T-helper 22 cell (primary cell): ENCODE results near the gene GLTPD2.

Experiments used
- DNase-seq: peaks from one replicate; pipeline ENCODE4 v3.0.0-alpha.2; 2020; ENCODE audit warnings: low read depth

GLTPD2 gene

GRCh38 chr17:4771519-4772234, 17.1 kb upstream of the GLTPD2 start, which contains the start of gene TM4SF5:
TSS of gene TM4SF5 (plus strand) at chr17:4771886. CDS start at chr17:4771923, 37 bp downstream.
- DNase-seq: no peak

DNA sequence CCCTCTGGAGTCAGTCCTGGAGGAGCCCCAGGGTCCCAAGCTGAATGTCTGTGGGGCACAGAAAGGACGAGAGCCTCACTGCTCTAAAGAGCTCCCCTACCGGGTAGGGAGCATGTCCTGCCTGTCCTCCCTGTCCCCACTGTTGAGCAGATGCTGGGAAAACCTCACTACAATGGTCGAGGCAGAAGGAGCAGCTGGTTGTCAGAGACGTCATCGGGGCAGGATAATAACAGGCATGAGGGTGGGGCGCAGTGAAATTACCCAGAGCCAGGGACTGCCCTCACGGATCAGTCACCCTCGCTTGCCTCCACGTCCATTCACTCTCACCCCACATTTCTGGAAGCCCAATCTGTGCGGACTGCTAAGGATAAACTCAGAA, 16.5 kb upstream of the GLTPD2 start:
- no peak for DNase-seq

DNA sequence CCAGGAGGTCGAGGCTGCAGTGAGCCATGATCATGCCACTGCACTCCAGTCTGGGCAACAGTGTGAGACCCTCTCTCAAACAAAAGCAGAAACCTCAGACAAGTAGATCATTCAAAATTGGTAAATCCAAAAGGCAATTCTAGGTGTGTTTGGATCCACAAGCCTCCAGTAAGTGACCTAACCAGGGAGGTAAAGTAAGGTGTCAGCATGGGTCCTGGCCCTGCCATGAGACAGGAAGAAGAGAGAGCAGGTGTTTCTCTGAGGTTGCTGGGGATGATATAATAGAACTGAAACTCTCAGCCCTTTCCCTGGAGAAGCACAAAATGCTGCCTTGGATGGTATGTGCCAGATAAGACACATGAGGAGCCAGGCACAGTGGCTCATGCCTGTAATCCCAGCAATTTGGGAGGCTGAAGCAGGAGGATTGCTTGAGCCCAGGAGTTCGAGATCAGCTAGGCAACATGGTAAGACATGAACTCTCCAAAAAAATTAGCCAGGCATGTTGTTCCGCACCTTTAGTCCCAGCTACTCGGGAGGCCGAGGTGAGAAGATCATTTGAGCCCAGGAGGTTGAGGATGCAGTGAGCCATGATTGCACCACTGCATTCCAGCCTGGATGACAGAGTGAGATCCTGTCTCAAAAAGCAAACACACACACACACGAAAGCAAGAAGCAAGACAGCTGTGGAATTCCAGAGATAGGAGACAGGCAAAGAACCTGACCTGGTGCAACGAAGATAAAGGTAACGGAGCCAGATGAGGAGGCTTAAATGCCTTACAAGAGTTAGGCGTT, 10.6 kb upstream of the GLTPD2 start:
- no peak for DNase-seq

GRCh38 chr17:4780325-4780955, 8.3 kb upstream of the GLTPD2 start:
- DNase-seq: no peak

DNA sequence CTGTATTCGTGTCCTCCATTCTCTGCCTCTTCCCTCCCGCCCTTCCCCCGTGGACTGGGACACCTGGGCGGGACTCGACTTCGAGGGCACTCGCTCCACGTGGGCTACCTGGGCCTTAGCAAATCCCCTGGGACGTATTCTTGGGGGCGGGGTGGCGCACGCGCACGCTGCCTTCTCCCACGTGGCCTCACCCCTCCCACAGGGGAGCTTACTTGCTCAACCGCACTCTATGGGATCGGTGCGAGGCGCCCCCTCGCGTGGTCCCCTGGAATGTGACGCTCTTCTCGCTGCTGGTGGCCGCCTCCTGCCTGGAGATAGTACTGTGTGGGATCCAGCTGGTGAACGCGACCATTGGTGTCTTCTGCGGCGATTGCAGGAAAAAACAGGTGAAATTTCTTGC, 6.1 kb upstream of the GLTPD2 start:
- no peak for DNase-seq

- DNase-seq: no peak
Observed at GRCh38 chr17:4785311-4786105, 3.3 kb upstream of the GLTPD2 start.

DNA sequence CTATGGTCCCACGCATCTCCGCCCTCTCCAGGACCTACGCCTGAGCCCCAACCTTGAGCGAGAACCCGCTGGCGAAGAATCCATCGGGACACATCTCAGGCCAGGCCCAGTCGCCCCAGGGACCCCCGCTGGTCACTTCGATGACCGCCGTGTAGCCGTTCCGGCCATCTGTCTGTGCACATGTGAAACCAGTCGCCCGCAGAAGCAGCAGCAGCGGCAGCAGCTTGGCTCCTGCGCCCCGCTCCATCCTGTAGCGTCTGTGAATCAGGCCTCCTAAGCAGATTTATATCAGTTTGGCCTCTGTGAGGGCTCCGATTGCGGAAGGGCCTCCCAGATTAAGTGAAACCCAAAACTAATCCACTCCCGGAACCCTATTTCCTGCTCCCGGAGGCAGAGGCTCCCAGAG, 2.7 kb upstream of the GLTPD2 start, which contains the start of gene VMO1:
Gene VMO1, minus strand, starts transcription at position 259 of the 406 bp plus-strand sequence. Its CDS starts 12 bp downstream, at position 247.
- DNase-seq: no peak

DNA sequence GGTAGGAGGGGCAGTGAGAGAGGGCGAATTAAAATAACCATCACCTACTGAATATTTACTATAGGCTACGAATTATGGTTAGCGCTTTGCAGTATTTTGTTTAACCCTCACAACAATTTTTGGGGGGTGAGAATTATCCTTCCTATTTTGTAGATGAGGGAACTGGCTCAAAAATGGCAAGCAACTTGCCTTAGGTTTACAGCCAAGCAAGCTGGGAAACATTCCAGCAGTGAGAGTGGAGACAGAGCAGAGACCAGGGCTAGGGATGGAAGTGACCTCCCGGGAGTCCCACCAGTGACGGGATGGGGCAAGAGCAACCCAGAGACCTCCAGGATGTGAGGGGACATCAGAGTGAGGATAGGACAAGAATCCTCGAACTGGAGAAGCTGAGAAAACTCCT, 2.2 kb upstream of the GLTPD2 start:
- DNase-seq: no peak

- no peak for DNase-seq
Observed at GRCh38 chr17:4788159-4788806, 481 bp upstream of the GLTPD2 start.

DNA sequence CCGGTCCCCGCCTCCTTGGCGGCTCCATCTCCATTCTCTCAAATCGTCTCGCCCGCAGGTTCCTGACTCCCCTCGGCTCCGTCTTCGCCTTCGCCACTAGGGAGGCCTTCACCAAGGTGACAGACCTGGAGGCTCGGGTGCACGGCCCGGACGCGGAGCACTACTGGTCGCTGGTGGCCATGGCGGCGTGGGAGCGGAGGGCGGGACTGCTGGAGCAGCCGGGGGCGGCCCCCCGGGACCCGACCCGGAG, 862 bp downstream of the GLTPD2 start:
- DNase-seq: no peak

DNA sequence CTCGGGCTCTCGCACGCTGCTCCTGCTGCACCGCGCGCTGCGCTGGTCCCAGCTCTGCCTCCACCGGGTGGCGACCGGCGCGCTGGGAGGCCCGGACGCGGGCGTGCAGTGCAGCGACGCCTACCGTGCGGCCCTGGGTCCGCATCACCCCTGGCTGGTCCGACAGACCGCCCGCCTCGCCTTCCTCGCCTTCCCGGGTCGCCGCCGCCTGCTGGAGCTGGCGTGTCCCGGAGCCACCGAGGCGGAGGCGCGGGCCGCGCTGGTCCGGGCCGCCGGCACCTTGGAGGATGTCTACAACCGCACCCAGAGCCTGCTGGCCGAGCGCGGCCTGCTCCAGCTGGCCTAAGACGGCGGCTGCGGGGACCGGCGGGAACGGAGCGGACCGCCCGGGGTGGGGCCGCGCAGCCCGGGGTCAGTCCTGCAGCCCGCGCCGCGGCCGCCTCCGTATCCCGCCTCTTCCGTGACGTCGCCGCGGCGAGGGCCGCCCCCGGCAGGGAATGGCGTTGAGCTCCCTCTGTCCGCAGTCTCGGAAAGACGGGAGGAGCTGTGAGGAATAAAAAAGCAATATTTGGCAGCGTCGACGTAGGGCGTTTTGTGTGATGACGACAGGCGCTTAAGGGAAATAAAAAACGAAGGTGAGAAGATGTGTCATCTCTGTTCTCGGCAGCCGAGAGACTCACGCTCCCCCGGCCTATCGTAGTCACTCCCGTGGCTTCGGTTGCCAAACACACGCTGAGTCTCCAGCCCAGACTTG, 1.4 kb downstream of the GLTPD2 start:
- peak; percentile 61 for DNase-seq

- DNase-seq: no peak
Observed at GRCh38 chr17:4790705-4791088, 1.9 kb downstream of the GLTPD2 start.

DNA sequence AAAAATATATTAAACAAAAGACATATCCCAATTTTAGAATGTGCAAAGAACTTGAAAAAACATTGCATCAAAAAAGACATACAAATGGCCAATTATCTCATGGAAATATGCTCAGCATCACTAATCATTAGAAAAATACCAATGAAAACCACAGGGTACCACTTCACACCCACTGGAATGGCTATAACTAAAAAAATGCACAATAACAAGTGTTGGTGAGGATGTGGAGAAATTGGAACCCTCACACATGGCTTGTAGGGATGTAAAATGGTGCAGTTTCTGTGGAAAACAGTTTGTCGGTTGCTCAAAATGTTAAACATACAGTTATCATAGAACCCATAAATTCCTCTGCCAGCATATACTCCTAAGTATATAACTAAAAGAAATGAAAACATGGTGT, 6.4 kb downstream of the GLTPD2 start:
- no peak for DNase-seq

DNA sequence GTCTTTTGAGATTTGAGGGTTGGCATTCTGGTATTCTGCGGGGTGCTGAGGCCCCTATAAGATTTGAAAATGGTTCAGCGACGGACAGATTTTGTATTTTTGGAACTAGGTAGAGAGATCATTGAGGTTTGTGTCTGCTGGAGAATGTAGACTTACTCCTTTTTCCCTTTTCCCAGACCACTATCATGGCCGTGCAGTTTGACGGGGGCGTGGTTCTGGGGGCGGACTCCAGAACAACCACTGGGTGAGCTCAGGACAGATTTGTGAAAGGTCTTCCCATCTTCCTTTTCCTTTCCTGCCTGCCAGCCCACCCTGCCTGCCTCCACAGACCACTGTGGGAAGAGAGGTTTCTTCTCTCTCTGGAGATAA, 7.8 kb downstream of the GLTPD2 start:
- no peak for DNase-seq

GRCh38 chr17:4800462-4801196, 11.9 kb downstream of the GLTPD2 start:
- no peak for DNase-seq

DNA sequence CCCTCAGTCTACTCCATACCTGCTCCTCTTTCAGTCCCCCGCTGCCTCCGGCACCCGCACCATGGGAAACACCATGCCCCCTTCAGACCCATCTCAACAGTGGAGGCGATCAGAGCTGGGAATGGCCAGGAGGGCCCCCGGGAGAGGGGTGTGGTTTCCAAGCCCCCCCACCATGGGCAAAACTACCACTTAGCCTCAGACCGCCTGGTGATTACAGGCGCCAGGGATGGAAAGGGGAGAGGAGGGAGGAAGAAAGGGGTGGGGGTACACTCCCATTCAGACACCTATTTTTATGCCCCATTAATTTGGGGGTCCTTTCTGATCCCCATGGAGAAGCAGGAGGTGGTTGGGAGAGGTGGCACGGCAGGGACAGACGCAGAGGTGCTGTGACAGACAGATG, 13.5 kb downstream of the GLTPD2 start, which contains the start of gene C17orf114:
Gene C17orf114, minus strand, starts transcription at position 101 of the 400 bp plus-strand sequence.
- DNase-seq: no peak

DNA sequence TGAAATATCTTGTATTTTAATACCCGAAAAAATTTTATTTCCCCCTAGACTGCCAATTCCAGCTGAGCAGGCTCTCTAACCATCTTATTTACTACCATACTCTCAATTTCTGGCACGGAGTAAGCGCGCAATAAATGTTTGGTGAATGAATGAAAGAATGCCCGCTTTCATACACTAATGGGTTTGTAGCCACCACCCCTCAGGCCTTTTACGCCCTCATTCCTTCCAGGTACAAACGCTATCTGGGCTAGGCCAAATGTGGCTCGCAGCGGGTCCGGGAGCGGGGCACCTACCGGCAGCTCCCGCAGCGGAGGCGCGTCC, 17.7 kb downstream of the GLTPD2 start:
- no peak for DNase-seq

DNA sequence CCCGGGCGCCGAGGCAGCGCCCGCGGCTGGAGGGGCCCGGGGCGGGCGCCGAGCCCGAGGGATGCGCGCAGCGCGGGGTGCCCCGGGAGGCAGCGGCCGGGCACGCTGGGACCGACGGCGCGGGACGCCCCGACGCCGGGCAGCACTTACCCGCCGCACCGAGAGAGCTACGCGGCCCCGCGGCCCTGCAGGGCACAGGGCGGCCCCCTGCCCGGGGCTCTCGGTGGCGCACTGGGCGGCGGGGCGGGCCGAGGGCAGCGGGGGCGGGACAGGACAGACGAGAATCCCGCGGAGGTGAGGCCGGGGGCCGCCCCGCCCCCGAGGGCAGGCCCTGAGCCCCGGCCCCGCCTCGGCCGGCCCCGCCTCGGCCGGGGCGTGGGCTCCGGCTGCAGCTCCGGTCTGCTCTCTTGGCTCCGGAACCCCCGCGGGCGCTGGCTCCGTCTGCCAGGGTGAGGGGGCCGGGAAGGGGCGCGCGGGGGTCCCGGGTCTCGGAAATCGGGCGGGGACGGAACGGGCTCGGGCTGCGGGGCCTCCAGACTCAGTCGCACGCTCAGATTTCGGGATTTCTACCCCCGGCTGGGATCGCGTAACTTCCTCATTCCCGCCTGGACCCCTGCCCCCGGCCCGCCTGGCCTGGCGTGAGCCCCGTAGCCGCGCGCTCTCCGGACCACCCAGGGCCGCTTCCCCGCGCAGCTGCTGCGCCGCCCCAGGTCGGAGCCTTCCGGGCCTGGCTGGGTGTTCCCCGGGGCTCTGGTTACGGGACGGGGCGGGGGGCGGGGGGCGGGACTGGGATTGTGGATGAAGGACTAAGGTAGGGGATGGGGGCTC, 18.2 kb downstream of the GLTPD2 start, which contains the start of gene PLD2:
Gene PLD2, plus strand, starts transcription at position 376 of the 828 bp plus-strand sequence. CDS start 621 bp downstream, outside the sequence.
- DNase-seq: peak; percentile 81

DNA sequence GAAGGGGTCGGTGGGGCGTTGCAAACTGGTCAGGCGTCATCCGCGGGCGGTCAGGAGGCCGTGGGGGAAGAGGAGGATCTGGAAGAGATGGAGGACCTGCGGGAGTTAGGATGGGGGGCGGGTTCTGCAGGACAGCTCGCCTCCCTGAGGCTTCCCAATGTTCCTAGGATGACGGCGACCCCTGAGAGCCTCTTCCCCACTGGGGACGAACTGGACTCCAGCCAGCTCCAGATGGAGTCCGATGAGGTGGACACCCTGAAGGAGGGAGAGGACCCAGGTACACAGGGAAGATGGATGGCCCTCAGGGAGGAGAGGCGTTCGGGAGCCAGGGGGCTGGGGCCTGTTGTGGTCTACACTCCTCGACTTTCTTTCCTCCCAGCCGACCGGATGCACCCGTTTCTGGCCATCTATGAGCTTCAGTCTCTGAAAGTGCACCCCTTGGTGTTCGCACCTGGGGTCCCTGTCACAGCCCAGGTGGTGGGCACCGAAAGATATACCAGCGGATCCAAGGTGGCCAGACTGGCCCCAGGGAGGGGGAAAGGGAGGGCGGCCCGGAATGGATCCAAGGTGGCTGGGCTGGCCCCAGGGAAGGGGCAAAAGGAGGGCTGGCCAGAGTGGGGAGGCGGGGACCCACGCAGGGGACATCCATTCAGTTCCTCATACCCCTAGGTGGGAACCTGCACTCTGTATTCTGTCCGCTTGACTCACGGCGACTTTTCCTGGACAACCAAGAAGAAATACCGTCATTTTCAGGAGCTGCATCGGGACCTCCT, 19.0 kb downstream of the GLTPD2 start:
- no peak for DNase-seq
